ENCODE data around the gene OR10A6.

- no peak for TF ChIP-seq RAD21 (conservative IDR thresholded peaks at IDR 0.05)
- TF ChIP-seq EZH2 (IDR thresholded peaks at IDR 0.05; ENCODE audit: borderline replicate concordance, insufficient read depth, low read length, poor library complexity, severe bottlenecking): no peak
- TF ChIP-seq CTCF (IDR thresholded peaks at IDR 0.05; ENCODE audit: poor library complexity, severe bottlenecking): no peak
- TF ChIP-seq TAF1 (IDR thresholded peaks at IDR 0.05; ENCODE audit: low read depth): no peak
- TF ChIP-seq, protein P1, sequence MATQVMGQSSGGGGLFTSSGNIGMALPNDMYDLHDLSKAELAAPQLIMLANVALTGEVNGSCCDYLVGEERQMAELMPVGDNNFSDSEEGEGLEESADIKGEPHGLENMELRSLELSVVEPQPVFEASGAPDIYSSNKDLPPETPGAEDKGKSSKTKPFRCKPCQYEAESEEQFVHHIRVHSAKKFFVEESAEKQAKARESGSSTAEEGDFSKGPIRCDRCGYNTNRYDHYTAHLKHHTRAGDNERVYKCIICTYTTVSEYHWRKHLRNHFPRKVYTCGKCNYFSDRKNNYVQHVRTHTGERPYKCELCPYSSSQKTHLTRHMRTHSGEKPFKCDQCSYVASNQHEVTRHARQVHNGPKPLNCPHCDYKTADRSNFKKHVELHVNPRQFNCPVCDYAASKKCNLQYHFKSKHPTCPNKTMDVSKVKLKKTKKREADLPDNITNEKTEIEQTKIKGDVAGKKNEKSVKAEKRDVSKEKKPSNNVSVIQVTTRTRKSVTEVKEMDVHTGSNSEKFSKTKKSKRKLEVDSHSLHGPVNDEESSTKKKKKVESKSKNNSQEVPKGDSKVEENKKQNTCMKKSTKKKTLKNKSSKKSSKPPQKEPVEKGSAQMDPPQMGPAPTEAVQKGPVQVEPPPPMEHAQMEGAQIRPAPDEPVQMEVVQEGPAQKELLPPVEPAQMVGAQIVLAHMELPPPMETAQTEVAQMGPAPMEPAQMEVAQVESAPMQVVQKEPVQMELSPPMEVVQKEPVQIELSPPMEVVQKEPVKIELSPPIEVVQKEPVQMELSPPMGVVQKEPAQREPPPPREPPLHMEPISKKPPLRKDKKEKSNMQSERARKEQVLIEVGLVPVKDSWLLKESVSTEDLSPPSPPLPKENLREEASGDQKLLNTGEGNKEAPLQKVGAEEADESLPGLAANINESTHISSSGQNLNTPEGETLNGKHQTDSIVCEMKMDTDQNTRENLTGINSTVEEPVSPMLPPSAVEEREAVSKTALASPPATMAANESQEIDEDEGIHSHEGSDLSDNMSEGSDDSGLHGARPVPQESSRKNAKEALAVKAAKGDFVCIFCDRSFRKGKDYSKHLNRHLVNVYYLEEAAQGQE (IDR thresholded peaks at IDR 0.05; ENCODE audit: borderline replicate concordance): no peak
Measured at GRCh38 chr11:7927635-7928034, 3.4 kb downstream of the OR10A6 start.

All from neural cell (in vitro differentiated cells).